ENCODE results near the gene SLC26A8.

DNA sequence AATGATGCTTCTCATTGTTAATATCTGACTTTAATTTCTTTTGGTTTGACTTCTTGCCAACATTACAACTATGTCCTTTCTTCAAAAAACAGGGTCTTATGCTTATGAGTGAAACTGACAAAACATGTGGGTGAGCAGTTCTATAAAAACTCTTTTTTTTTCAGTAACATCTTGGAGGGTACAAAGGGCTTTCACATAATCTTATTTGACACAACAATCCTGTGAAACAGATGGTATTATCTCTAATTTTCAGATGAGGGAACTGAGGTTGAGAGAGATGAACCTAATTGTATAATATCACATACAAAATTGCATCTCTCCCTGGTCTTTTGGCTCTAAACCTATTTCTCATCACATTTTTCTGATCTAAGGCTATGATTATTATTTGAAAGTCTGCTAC lies 41.5 kb upstream of the SLC26A8 start:
- TF ChIP-seq, protein P1, sequence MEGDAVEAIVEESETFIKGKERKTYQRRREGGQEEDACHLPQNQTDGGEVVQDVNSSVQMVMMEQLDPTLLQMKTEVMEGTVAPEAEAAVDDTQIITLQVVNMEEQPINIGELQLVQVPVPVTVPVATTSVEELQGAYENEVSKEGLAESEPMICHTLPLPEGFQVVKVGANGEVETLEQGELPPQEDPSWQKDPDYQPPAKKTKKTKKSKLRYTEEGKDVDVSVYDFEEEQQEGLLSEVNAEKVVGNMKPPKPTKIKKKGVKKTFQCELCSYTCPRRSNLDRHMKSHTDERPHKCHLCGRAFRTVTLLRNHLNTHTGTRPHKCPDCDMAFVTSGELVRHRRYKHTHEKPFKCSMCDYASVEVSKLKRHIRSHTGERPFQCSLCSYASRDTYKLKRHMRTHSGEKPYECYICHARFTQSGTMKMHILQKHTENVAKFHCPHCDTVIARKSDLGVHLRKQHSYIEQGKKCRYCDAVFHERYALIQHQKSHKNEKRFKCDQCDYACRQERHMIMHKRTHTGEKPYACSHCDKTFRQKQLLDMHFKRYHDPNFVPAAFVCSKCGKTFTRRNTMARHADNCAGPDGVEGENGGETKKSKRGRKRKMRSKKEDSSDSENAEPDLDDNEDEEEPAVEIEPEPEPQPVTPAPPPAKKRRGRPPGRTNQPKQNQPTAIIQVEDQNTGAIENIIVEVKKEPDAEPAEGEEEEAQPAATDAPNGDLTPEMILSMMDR (IDR thresholded peaks at IDR 0.05): no peak
- TF ChIP-seq POLR2A (IDR thresholded peaks at IDR 0.05) (no peak), EP300 (IDR thresholded peaks at IDR 0.05) (no peak), POLR2AphosphoS5 (IDR thresholded peaks at IDR 0.05) (no peak)

All from stomach (tissue), 4 donors.